SW480 (cell line): ENCODE results near the gene CIITA.
"Not testable (repeated sequence)": the region's sequence is repeated elsewhere in the genome, so short reads cannot be mapped to it uniquely, and the experiment has no call there.

Experiments used
- DNase-seq: peaks from one replicate; pipeline ENCODE4 v3.0.0-alpha.2; 2016; ENCODE audit warnings: low spot score

The CIITA gene

GRCh38 chr16:10918294-10919002 is 41.4 kb downstream of the CIITA start:
- DNase-seq, result peak; percentile 78

GRCh38 chr16:10919003-10919351 is 42.0 kb downstream of the CIITA start:
- DNase-seq, result no peak

- DNase-seq, result no peak
These were observed 43.9 kb downstream of the CIITA start for GRCh38 chr16:10920726-10921427.

GRCh38 chr16:10921536-10922327 is 44.7 kb downstream of the CIITA start:
- no peak for DNase-seq

GRCh38 chr16:10922328-10923145 is 45.5 kb downstream of the CIITA start:
- no peak for DNase-seq

- peak; percentile 28 for DNase-seq
These were observed 46.2 kb downstream of the CIITA start for GRCh38 chr16:10923146-10923649.

- no peak for DNase-seq
These were observed 46.7 kb downstream of the CIITA start for GRCh38 chr16:10923650-10924214.

- not testable (repeated sequence) for DNase-seq
These were observed 48.3 kb downstream of the CIITA start for GRCh38 chr16:10925285-10925684.

GRCh38 chr16:10926094-10926493 is 49.1 kb downstream of the CIITA start:
- no peak for DNase-seq

GRCh38 chr16:10926867-10927266 is 49.9 kb downstream of the CIITA start:
- no peak for DNase-seq

GRCh38 chr16:10927497-10928112 is 50.6 kb downstream of the CIITA start:
- DNase-seq, result no peak

- not testable (repeated sequence) for DNase-seq
These were observed 52.1 kb downstream of the CIITA start for GRCh38 chr16:10929097-10929496.

- DNase-seq, result no peak
These were observed 53.1 kb downstream of the CIITA start for GRCh38 chr16:10929853-10930754.

GRCh38 chr16:10930755-10931093 is 53.7 kb downstream of the CIITA start:
- DNase-seq, result no peak

- DNase-seq, result no peak
These were observed 54.1 kb downstream of the CIITA start for GRCh38 chr16:10931134-10931533.

GRCh38 chr16:10931977-10932632 is 55.1 kb downstream of the CIITA start:
- no peak for DNase-seq

GRCh38 chr16:10932959-10933710 is 56.1 kb downstream of the CIITA start:
- DNase-seq, result no peak

GRCh38 chr16:10933865-10934264 is 56.9 kb downstream of the CIITA start:
- no peak for DNase-seq
